GM19452 (cell line): Measurements from ENCODE around the gene GPR18.
A peak's percentile ranks its signal among the peaks of the same experiment; 100 is the strongest.
"Not testable (repeated sequence)": the region's sequence is repeated elsewhere in the genome, so short reads cannot be mapped to it uniquely, and the experiment has no call there.

Source experiments
- ATAC-seq: cut with Tn5 transposase; IDR thresholded peaks from one replicate; pipeline ENCODE4 v1.9.1; 2021; ENCODE audit not compliant: unreplicated experiment

GPR18 gene

GRCh38 chr13:99231721-99232120 lies 26.5 kb downstream of the GPR18 start:
- ATAC-seq = no peak

DNA sequence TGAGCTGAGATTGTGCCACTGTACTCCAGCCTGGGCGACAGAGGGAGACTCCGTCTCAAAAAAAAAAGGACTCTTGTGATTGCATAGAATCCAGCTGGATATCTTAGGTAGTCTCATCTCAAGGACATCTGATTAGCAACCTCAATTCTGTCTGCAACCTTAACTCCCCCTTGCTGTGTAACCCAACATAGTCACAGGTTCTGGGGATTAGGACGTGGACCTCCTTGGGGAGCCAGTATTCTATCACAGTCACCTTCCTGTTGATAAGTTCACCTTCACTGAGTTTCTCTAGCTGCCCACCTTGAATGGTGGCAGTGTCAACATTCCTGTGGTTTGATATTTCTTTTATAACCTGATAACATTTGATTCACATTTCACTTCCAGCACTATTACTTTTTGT lies 27.2 kb downstream of the GPR18 start:
- ATAC-seq = no peak

DNA sequence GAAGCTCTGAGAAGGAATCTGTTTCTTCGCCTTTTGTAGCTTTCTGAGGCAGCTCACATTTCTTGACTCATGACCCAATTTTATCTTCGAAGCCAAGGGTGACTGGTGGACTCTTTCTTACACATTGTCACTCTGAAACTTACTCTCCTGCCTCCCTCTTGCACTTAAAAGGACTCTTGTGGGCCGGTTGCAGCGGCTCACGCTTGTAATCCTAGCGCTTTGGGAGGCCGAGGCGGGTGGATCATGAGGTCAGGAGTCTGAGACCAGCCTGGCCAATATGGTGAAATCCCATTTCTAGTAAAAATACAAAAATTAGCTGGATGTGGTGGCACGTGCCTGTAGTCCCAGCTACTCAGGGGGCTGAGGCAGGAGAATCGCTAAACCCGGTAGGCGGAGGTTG lies 27.6 kb downstream of the GPR18 start:
- not testable (repeated sequence) for ATAC-seq

DNA sequence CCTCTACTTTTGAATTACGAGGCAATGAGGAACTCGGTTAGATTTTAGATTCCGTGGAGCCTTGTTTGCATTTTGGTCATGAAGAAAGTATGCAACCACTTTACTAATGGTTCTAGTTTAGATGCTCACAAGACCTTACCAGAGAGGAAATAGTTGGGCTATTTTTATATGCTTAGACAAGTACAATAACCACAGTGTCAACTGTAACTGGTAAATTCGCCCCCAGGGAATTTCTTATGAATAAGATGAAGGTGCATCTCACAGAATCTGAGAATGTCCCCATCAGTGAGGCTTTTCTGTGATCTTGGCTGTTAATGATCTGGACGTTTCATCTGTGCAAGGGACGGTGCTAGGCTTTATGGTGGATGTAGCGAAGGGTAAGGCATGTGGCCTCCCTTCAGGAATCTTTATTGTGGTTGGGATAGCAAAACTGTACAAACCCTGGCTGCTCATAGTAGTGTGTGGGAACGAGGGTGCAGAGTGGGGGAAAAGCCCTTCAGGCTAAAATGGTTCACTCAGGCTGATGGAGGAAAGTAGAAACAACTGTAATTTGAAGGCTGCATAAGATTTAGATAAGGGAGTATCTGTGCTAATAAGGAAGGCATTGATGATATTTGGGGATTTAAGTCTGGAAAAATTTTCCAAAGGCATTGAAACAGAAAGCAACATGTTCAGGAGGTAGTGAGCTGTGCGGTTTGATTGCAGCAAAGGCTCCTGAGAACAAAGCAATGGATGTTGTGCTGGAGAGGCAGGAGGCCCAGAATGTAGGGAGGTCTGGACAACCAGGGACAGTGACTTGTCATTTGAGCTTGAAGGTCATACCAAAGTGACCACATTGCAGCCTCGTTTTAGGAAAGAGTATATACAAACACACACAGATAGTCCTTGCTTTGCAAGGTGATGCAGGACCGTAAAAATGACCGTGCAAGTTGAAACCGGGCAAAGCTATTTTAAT lies 29.2 kb downstream of the GPR18 start:
- peak; percentile 87 for ATAC-seq

- no peak for ATAC-seq
Measured at GRCh38 chr13:99227909-99228688, 30.1 kb downstream of the GPR18 start.

GRCh38 chr13:99227331-99227900 lies 30.8 kb downstream of the GPR18 start:
- no peak for ATAC-seq

DNA sequence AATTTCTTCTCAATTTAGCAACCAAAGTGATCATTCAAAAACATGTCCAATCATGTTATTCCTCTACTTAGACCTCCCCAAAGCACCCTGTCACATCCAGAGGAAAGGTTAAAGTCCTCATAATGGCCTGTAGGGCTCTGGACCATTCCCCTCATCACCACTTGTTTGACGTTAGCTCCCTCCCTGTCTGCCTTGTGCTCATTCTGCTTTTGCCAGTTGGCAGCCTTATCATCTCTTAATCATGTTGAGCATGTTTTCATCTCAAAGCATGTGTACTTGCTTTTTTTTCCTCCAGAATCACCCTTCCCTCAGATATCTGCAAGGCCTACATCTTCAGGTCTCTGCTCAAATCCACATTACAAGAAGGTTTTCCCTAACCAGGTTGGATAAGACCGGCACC lies 31.7 kb downstream of the GPR18 start:
- no peak for ATAC-seq

GRCh38 chr13:99225078-99225477 lies 33.1 kb downstream of the GPR18 start:
- no peak for ATAC-seq

GRCh38 chr13:99224021-99224420 lies 34.2 kb downstream of the GPR18 start:
- no peak for ATAC-seq

GRCh38 chr13:99223587-99223986 lies 34.6 kb downstream of the GPR18 start:
- ATAC-seq = no peak

GRCh38 chr13:99221567-99222239 lies 36.5 kb downstream of the GPR18 start:
- ATAC-seq = no peak

GRCh38 chr13:99220199-99220935 lies 37.8 kb downstream of the GPR18 start:
- ATAC-seq = no peak

- peak; percentile 62 for ATAC-seq
Measured at GRCh38 chr13:99218969-99219368, 39.2 kb downstream of the GPR18 start.

DNA sequence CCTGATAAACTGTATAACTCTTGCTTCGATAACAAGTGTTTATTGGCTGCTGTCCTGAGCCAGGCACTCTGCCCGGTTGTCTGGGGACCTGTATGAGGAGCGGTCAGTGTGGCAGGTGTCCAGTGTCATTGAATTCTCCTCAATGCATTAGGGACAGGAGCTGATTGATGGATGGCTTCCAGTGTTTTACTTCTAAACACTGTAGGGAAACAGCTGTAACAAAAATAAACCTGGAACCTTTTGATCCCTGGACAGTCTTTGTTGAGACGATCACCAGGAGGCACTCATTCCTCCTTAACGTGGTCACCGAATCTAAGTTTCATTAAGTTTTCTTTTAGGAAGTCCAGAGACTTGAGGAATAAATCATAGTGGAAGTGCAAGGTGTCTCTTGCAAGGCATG lies 39.6 kb downstream of the GPR18 start:
- no peak for ATAC-seq

DNA sequence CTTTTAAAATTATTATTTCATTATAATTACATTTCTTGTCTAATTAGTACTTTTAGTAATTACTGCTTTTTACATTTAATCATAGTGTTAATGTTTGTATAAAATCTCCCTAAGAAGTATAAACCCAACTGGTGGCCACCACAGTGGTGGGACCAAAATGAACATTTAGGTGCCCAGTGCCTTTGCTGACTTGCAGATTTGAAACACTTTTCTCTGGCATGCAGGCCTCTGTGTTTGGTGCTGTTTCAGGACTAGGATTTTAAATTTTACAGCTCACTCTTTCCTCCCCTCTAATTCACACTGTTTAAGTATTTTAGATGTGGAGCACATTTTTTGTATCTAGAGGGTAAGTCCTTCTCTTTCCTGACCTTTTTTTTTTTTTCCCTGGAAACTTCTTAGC lies 40.1 kb downstream of the GPR18 start:
- ATAC-seq = no peak

- ATAC-seq = no peak
Measured at GRCh38 chr13:99217461-99218110, 40.6 kb downstream of the GPR18 start.

- ATAC-seq = no peak
Measured at GRCh38 chr13:99215184-99215830, 42.9 kb downstream of the GPR18 start.

- ATAC-seq = no peak
Measured at GRCh38 chr13:99214731-99215130, 43.4 kb downstream of the GPR18 start.

DNA sequence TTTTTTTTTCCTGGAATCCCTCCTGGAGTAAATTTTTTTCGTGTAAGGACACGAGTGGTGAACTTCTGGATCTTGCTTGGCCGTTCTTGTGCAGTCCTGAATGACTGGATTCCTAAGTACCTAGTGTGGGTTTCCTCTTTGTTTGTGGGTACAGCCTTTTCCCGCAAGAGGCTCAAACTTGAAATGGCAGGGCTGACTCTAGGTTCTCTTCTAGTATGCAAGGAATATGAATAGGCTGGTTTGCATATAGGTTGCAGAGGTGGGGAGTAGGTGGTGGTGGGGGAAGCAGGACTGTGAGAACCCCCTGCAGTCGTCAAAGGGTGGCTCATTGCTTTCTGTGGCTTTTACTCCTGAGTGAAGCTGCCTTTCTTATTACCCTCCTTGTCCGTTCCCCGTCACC lies 43.9 kb downstream of the GPR18 start:
- peak; percentile 73 for ATAC-seq
